B cell (primary cell): ENCODE measurements around the gene JAK1. TPM values are rescaled to one million over a fixed set of nuclear protein-coding genes. Genes with fewer than 3 reads are reported as not detected.
A peak's percentile ranks its signal among the peaks of the same experiment; 100 is the strongest.

Experiments
- ATAC-seq: fragments of 200-7000 bp; cut with Tn5 transposase; one replicate; pipeline ENCODE4 v1.10.0; 2021; ENCODE audit warnings: low read depth, mild to moderate bottlenecking, moderate number of reproducible peaks, moderate library complexity
- CTCF ChIA-PET: fragments of 350-600 bp; sonication (Branson Sonifier 250); formaldehyde crosslinking; loops from one replicate; lab custom pipeline; 2021; ENCODE audit warnings: antibody characterized with exemption, inconsistent platforms; lab: Charles Lee
- POLR2A ChIA-PET: fragments of 350-600 bp; sonication (Branson Sonifier 250); formaldehyde crosslinking; loops from one replicate; lab custom pipeline; 2021; ENCODE audit warnings: antibody characterized with exemption; lab: Charles Lee
- DNase-seq: peaks from one replicate; pipeline ENCODE4 v3.0.0; 2013
- H2AFZ ChIP-seq: 2 replicates; pipeline ENCODE4 v1.6.1; 2012; ENCODE audit warnings: mild to moderate bottlenecking, low read depth, low read length; ENCODE audit not compliant: insufficient read depth, poor library complexity, severe bottlenecking
- H3K27ac ChIP-seq, 2 donors: 1 replicate in 1 of 2; 2 replicates in 1 of 2; pipeline ENCODE4 v1.5.1; 2012 to 2013; ENCODE audit warnings: low read length in 2 of 2, mild to moderate bottlenecking in 2 of 2, moderate library complexity in 1 of 2
- H3K27me3 ChIP-seq, 4 experiments: fragments of 200-600 bp in 1 of 4; sonication (generic) in 1 of 4; replicated peaks in 1 of 4; 1 replicate in 2 of 4; 2 replicates in 2 of 4; pipeline versions ENCODE4 v1.6.1 to v1.7.0; 2013 to 2016; ENCODE audit warnings: low read length in 3 of 4, mild to moderate bottlenecking in 2 of 4, mixed read lengths in 1 of 4, moderate library complexity in 1 of 4; ENCODE audit not compliant: insufficient read depth in 4 of 4, control insufficient read depth in 3 of 4; ENCODE audit errors: control extremely low read depth in 1 of 4
- H3K36me3 ChIP-seq, 2 experiments: replicated peaks in 1 of 2; 1 replicate in 1 of 2; 2 replicates in 1 of 2; pipeline versions ENCODE4 v1.6.1 to v1.7.1; 2013; ENCODE audit warnings: low read length in 1 of 2; ENCODE audit not compliant: insufficient read depth in 2 of 2, control insufficient read depth in 1 of 2; ENCODE audit errors: control extremely low read depth in 1 of 2, extremely low read depth in 1 of 2
- H3K4me1 ChIP-seq, 2 donors: fragments of 200-600 bp in 1 of 2; sonication (generic) in 1 of 2; 1 replicate in 1 of 2; 2 replicates in 1 of 2; pipeline versions ENCODE4 v1.5.1 to v1.6.1; 2013 to 2017; ENCODE audit warnings: low read length in 2 of 2; ENCODE audit not compliant: control insufficient read depth in 2 of 2, insufficient read depth in 2 of 2
- H3K4me2 ChIP-seq: replicated peaks from 2 replicates; pipeline ENCODE3; 2012; ENCODE audit warnings: mild to moderate bottlenecking, low read depth, low read length; ENCODE audit not compliant: poor library complexity, severe bottlenecking
- H3K4me3 ChIP-seq, 5 experiments: fragments of 200-600 bp in 1 of 5; sonication (generic) in 1 of 5; 1 replicate in 3 of 5; 2 replicates in 2 of 5; pipeline versions ENCODE4 v1.5.1 to v1.7.0; 2011 to 2016; ENCODE audit warnings: low read length in 4 of 5, mild to moderate bottlenecking in 4 of 5, low read depth in 2 of 5, control low read depth in 1 of 5, moderate library complexity in 1 of 5; ENCODE audit not compliant: insufficient read depth in 1 of 5; ENCODE audit errors: control extremely low read depth in 1 of 5, extremely low read depth in 1 of 5
- H3K79me2 ChIP-seq: fragments of 200-600 bp; sonication (generic); one replicate; pipeline ENCODE4 v1.6.0; 2016; ENCODE audit warnings: low read length; ENCODE audit not compliant: control insufficient read depth, insufficient read depth
- H3K9ac ChIP-seq: fragments of 200-600 bp; sonication (generic); 2 replicates; pipeline ENCODE4 v1.6.1; 2017; ENCODE audit warnings: mild to moderate bottlenecking, low read length, moderate library complexity
- H3K9me3 ChIP-seq, 3 donors: one replicate each; pipeline versions ENCODE4 v1.6.1 to v1.7.1; 2013; ENCODE audit warnings: low read length in 2 of 3; ENCODE audit not compliant: control insufficient read depth in 2 of 3, insufficient read depth in 1 of 3; ENCODE audit errors: control extremely low read depth in 1 of 3
- H4K20me1 ChIP-seq: 2 replicates; pipeline ENCODE4 v1.6.0; 2012; ENCODE audit warnings: mild to moderate bottlenecking, low read length; ENCODE audit not compliant: insufficient read depth, control insufficient read depth, poor library complexity, severe bottlenecking
- H3K27ac Mint-ChIP-seq: one replicate; pipeline ENCODE4 v1.8.0; 2021; ENCODE audit warnings: mixed read lengths
- H3K27me3 Mint-ChIP-seq: one replicate; pipeline ENCODE4 v1.8.0; 2021; ENCODE audit warnings: mixed read lengths
- H3K4me1 Mint-ChIP-seq: one replicate; pipeline ENCODE4 v1.8.0; 2021; ENCODE audit warnings: mixed read lengths
- H3K4me3 Mint-ChIP-seq: one replicate; pipeline ENCODE4 v1.8.0; 2021; ENCODE audit warnings: mixed read lengths
- H3K9me3 Mint-ChIP-seq: one replicate; pipeline ENCODE4 v1.8.0; 2022; ENCODE audit warnings: mixed read lengths; ENCODE audit not compliant: insufficient read depth
- CTCF ChIP-seq: fragments of 200-600 bp; IDR thresholded peaks from one replicate; pipeline ENCODE4 v1.8.0; 2022; ENCODE audit warnings: antibody characterized with exemption, mild to moderate bottlenecking
- EZH2 ChIP-seq: IDR thresholded peaks from 2 replicates; pipeline ENCODE4 v1.6.1; 2012; ENCODE audit warnings: borderline replicate concordance, low read depth, mild to moderate bottlenecking, moderate library complexity, low read length; ENCODE audit not compliant: insufficient read depth, poor library complexity, severe bottlenecking
- WGBS: methylation state at CpG from one replicate; pipeline ENCODE4 v1.1.5; 2013; ENCODE audit warnings: missing lambda C conversion rate; ENCODE audit not compliant: insufficient coverage; 5-methylcytosine and 5-hydroxymethylcytosine counted together
- intact Hi-C: fragments of 100-400 bp; cut with micrococcal nuclease; formaldehyde crosslinking; loops from one replicate; pipeline ENCODE4 v1.10.0; 2022
- polyA plus RNA-seq: library from polyadenylated mRNA; depleted of rRNA; stranded (reverse); fragments of >200 nt; gene quantifications from 2 replicates; pipeline ENCODE4 v1.2.3, GENCODE V29; 2012
- total RNA-seq, 2 donors: library from RNA; stranded (reverse); fragments of 120-200 nt in 1 of 2; gene quantifications; 1 replicate in 1 of 2; 2 replicates in 1 of 2; pipeline versions ENCODE4 v1.2.3 to v1.2.4, GENCODE V29; 2013 to 2022

The JAK1 gene
- total and polyA plus RNA-seq, 2 donors (not counting 1 experiment from before 2014, with no cell fraction given): 99.0 to 244 TPM

- Histone ChIP-seq H2AFZ (no peak overlapping the region), H3K9ac (no peak overlapping the region), H4K20me1 (peaks cover 6% of the 10 kb centered on the region), H3K4me3 (no peak overlapping the region), H3K79me2 (peaks cover 5% of the 10 kb centered on the region), H3K4me2 (no peak overlapping the region), H3K27me3 (no peaks in the 10 kb centered on the region), H3K36me3 (peaks cover 8 to 87% of the 10 kb centered on the region in 2 experiments), H3K9me3 (no peaks in the 10 kb centered on the region), H3K4me1 (peaks cover 2 to 4% of the 10 kb centered on the region in 2 donors), H3K27ac (no peak overlapping the region)
- no peak for DNase-seq
- Mint-ChIP-seq H3K4me1 (peaks cover 20% of the 10 kb centered on the region), H3K9me3 (no peaks in the 10 kb centered on the region), H3K27me3 (no peaks in the 10 kb centered on the region), H3K4me3 (no peak overlapping the region), H3K27ac (no peak overlapping the region)
- 92% methylated on average over 4 of the region's 4 CpGs for WGBS
- no peak for ATAC-seq
- CTCF ChIA-PET: no interaction called here
- POLR2A ChIA-PET: no interaction called here
- TF ChIP-seq EZH2: no peak
- TF ChIP-seq CTCF: no peak
- intact Hi-C loops: no loop called here
These were observed 118.7 kb downstream of the JAK1 start for GRCh38 chr1:64847666-64848065.

DNA sequence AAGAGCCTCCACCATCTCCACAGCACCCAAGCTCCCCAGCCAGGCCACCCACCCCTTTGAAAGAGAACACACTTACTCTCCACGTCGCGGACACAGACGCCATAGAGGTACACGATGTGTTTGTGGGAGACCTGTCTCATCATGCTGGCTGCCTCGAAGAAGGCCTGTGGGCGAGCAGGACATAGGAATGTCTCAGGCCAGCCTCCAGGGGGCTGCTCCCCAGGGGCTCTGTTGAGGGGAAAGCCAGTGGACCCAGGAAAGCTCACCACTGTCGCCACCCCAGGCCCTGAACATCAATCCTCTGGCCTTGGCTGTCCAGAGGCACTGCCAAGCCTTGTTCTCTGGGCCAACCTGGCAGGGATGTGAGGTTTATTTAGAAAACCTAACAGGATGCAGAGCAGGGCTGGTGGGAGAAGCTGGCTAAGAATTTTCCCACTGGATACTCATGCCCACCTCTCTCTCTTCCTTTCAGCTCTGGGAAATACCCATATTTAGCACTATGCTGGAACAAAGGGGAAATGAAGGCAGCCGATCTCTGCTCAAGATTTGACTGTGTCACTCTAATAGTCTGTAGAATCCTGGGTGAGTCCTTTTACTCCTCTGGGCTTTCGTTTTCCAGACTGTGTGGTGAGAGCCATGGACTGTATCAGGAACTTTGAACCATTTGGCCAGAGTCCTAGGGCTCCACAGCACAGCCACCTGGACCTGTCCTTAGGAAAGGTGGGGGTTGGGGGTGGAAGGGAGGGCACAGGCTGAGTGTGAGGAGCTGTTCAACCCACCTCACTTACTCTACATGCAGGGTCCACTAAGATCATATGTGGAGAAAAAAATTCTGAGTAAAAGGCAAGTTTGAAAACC lies 119.5 kb downstream of the JAK1 start:
- TF ChIP-seq CTCF (no peak), EZH2 (no peak)
- no peak overlapping the region for H3K4me2 ChIP-seq
- H3K4me3 ChIP-seq: no peak overlapping the region
- peak overlapping the region; percentile 17 for H3K27ac Mint-ChIP-seq
- no peak overlapping the region for H2AFZ ChIP-seq
- H3K4me1 Mint-ChIP-seq: peaks cover 21% of the 10 kb centered on the region
- ATAC-seq (no peak), DNase-seq (no peak)
- H3K27ac ChIP-seq: peak overlapping the region in 1 of 2 donors; percentile 23
- no peaks in the 10 kb centered on the region for H3K9me3 Mint-ChIP-seq
- H3K27me3 ChIP-seq: no peaks in the 10 kb centered on the region
- H3K79me2 ChIP-seq: no peaks in the 10 kb centered on the region
- H3K27me3 Mint-ChIP-seq: no peaks in the 10 kb centered on the region
- ChIA-PET POLR2A (no interaction called here), CTCF (no interaction called here)
- no peak overlapping the region for H3K4me3 Mint-ChIP-seq
- peaks cover 10% of the 10 kb centered on the region in 2 donors for H3K4me1 ChIP-seq
- H3K9me3 ChIP-seq: no peaks in the 10 kb centered on the region
- whole genome bisulfite sequencing: 94% methylated on average over 10 of the region's 10 CpGs
- H3K36me3 ChIP-seq: peaks cover 8 to 85% of the 10 kb centered on the region in 2 experiments
- H3K9ac ChIP-seq: no peak overlapping the region
- intact Hi-C loops: no loop called here
- peaks cover 10% of the 10 kb centered on the region for H4K20me1 ChIP-seq
